Measurements from ENCODE around the gene CCNE1.
"Not testable (repeated sequence)": the region's sequence is repeated elsewhere in the genome, so short reads cannot be mapped to it uniquely, and the experiment has no call there.

CCNE1 gene

DNA sequence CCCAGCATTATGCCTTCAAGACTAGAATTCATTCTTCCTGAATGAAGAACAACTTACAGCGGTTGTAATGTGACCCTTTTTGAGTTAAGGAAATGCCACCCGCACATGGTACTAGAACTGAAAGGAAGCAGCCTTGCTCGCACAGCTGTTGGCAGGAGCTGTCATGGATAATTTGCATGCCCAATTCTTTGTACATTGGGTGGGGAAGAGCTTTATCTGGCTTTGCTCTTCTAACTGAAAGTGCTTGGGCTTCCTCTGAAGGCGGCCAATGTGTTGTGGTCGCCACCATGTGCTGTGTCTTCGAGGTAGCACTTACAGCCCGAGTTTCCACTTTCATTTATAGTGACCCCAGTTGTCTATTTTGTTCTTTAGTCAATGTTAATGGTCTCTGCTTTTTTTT is 3.4 kb downstream of the CCNE1 start:
- no peak for DNase-seq (ENCODE audit: low read depth)

DNA sequence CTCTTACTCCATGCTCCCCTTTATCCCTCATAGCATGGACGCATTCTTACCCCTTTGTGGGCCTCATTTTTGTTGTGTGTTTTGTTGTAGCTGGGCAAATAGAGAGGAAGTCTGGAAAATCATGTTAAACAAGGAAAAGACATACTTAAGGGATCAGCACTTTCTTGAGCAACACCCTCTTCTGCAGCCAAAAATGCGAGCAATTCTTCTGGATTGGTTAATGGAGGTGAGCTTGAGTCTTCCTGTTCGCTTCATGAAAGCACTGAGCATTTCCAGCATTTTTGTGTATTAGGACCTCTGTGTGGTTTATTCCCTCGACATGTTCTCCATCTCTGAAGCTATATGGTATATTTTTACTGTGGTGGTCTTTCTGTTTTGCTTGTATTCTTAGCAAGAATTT is 5.5 kb downstream of the CCNE1 start:
- DNase-seq (ENCODE audit: low read depth), result no peak

DNA sequence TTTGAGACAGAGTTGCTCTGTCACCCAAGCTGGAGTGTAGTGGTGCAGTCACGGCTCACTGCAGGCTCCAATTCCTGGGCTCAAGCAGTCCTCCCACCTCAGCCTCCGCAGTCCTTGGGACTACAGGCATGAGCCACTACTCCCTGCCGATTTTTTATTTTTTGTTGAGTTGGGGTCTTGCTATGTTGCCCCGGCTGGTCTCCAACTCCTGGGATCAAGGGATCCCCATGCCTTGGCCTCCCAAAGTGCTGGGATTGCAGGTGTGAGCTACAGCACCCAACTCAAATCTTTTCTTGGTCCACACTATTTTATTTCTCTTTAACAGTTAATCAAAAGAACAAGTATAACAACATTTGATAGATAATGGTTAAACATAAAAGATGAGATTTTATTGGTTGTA is 7.5 kb downstream of the CCNE1 start:
- DNase-seq (ENCODE audit: low read depth), result no peak

DNA sequence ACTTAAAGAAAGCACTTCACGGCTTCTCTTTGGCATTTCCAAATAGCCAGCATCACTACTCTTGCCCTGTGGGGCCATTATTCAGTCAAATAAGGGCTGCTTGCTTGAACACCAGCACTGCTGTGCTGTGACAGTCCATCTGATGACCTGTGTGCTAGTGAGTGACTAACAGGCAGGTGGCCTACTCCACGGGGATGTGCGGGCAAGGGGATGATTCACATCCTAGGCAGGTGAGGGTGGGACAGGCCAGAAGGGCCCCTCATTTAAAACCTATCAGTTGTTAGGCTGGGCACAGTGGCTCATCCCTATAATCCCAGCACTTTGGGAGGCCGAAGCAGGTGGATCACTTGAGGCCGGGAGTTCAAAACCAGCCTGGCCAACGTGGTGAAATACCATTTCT is 8.2 kb downstream of the CCNE1 start:
- DNase-seq (ENCODE audit: low read depth), result no peak

DNA sequence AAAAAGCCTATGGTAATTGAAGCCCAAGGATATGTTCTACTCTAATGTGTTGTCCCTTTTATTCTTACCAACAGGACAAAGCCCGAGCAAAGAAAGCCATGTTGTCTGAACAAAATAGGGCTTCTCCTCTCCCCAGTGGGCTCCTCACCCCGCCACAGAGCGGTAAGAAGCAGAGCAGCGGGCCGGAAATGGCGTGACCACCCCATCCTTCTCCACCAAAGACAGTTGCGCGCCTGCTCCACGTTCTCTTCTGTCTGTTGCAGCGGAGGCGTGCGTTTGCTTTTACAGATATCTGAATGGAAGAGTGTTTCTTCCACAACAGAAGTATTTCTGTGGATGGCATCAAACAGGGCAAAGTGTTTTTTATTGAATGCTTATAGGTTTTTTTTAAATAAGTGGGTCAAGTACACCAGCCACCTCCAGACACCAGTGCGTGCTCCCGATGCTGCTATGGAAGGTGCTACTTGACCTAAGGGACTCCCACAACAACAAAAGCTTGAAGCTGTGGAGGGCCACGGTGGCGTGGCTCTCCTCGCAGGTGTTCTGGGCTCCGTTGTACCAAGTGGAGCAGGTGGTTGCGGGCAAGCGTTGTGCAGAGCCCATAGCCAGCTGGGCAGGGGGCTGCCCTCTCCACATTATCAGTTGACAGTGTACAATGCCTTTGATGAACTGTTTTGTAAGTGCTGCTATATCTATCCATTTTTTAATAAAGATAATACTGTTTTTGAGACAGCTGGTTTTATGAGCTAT is 12.0 kb downstream of the CCNE1 start:
- no peak for DNase-seq (ENCODE audit: low read depth)

DNA sequence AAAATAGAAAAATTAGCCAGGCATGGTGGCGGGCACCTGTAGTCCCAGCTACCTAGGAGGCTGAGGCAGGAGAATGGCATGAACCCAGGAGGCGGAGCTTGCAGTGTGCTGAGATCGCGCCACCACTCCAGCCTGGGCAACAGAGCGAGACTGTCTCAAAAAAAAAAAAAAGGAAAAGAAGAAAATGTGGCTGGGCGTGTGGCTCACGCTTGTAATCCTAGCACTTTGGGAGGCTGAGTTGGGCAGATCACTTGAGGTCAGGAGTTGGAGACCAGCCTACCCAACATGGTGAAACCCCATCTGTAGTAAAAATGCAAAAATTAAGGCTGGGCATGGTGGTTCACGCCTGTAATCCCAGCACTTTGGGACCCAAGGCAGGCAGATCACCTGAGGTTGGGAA is 13.5 kb downstream of the CCNE1 start:
- not testable (repeated sequence) for DNase-seq (ENCODE audit: low read depth)

DNA sequence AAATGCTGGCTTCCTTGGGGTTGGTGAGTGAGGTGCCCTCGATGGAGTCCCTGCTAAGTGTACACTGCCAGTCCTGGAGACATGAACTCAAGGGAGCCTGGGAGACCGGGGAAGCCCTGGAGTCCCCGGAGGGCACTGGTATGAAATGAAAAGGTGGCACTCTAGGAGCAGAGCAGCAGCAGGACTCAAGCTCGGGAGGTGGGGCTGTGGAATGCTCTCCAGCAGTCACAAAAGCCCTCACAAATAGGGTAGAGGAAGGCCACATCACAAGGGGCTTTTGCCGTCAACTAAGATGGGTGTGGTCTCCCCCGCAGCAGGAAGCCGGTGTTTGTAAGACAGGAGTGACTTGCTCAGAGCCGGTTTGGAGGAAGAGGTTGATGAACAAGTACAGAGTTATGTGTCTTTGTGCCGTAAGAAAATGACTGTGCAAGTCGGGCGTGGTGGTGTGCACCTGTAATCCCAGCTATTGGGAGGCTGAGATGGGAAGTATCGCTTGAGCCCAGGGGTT is 19.3 kb downstream of the CCNE1 start:
- DNase-seq (ENCODE audit: low read depth), result peak; percentile 39

DNA sequence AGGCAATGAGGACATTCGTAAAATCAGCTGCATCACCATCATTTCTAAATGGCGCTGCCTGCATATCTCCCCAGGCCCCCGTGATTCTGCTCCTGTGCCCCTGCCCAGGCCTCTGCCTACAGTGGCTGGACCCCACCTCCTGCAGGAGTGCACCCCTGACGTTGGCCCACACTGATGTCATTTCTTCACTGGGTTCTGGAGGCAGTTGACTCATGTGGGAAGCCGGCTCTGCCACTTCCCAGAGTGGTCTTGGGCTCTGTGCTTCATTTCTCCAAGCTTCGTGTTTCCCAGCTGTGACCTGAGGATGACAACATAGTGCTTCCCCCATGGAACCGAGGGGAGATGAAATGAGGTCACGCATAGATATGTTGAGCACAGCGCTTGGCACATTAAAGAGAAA is 19.9 kb downstream of the CCNE1 start:
- no peak for DNase-seq (ENCODE audit: low read depth)

DNA sequence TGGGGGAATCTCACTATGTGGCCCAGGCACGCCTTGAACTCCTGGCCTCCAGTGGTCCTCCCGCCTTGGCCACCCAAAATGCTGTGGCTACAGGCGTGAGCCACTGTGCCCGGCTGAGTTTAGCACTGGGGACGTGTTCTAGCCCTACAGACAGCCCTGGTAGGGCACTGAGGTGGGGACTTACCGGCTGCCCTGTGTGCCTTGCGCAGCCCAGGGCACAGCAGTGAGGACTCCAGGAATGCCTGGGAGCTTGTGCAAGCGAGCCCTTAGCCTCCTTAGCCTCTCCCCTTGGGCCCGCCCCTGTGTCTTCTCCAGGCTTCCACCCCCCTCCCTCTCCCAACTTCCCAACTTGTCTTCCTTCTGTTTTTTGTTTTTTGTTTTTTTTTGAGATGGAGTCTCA is 21.0 kb downstream of the CCNE1 start:
- DNase-seq (ENCODE audit: low read depth), result no peak

DNA sequence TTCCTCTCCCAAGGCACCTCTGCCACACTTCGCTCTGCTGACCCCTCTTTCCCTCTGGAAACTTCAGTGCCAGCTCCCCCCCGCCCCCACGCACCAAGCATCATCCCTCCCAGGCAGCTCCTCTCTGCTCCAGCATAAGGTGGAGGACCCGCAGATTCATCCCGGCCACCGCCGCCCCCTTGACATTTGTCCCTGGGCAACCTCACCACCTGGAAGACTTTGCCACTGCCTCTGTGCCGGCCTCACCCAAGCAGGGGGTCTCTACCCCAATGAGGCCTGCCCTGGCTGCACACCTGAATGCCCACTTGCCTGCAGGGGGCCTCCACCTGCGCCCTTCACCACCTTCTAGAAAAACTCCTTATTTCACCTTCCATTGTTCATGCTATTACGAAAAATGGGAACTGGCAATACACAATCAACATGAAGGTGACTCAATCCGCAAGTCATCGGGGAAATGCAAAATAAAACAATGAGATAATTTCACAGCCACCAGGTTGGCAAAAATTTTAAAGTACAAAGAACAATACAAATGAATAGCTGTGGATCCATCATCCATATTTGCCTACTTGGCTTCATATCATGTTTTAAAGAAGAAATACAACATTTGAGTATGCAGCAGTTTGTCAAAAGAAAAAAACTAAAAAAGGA is 21.9 kb downstream of the CCNE1 start:
- DNase-seq (ENCODE audit: low read depth), result no peak

DNA sequence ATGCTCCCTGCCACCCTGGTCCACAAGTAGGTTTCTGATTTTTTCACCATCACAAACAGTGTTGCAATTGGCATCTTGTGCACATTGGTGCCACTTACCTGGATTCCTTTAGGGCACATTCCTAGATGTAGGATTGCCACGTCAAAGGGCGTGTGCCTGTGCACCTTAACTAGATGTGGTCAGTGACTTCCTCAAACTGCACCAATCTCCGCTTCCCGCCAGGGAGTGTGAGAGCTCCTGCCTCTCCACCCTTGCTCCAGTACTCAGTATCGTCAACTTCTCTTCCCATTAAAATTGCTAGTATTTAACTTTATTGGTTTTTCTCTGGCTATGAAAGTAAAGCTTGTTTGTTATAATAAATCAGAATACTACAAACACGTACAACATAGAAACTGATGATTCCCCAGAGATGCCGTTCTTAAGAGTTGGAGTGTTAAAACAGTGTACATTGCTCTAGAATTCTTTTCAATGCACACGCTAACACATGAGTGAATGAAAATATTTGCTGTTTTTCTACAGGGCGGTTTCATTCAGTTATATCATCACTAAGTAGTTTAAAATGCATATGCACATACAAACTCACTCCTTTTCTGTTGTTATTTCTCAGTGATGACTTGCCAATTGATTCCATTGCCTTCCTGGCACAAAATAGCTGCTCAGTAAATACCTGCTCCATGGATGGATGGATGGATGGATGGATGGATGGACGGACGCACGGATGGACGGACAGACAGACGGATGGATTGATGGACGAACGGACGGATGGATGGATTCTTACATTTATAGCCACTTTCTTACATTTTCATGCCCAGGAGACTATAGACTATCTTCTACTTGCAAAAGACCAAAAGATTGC is 23.4 kb downstream of the CCNE1 start:
- DNase-seq (ENCODE audit: low read depth), result no peak

DNA sequence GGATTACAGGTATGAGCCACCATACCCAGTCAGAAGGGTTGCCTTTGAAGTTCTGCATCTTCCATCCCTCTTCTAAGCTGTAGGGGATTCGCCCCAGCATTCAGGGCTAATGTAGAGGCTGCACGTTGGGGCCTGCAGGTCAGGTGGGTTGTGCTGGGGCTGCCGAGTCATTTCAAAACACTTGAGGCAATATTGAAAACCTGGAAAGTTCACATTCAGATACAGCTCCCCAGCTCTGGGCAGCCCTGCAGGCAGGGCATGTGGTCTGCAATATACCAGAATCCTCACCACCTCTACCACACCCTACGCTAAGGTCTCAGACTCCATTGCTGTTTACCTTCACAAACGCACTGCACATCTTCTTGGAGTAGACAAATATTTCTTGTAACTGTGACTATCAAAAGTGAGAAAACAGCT is 24.6 kb downstream of the CCNE1 start:
- DNase-seq (ENCODE audit: low read depth), result no peak

DNA sequence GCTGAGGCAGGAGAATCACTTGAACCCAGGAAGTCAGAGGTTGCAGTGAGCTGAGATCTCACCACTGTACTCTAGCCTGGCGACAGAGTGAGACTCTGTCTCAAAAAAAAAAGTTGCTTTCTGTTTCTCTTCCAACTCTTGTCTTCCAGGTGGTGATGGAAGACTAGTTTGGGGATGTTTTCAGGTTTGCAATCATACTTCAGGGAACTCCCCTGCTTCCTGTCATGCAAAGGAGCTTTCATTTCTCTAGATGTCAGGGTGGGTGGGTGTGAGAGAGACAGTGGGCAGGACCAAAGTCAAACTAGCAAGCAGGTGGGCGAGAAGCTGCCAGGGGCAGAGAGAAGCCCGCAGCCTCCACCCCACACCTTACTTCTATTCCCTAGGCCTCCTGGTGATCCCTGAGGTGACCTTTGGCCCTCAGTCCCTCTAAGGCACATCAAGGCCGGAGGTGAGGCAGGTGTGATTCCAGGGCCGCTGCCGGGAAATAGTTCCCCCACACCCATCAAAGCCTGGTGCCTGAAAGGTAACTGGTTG is 25.7 kb downstream of the CCNE1 start:
- DNase-seq (ENCODE audit: low read depth), result no peak

DNA sequence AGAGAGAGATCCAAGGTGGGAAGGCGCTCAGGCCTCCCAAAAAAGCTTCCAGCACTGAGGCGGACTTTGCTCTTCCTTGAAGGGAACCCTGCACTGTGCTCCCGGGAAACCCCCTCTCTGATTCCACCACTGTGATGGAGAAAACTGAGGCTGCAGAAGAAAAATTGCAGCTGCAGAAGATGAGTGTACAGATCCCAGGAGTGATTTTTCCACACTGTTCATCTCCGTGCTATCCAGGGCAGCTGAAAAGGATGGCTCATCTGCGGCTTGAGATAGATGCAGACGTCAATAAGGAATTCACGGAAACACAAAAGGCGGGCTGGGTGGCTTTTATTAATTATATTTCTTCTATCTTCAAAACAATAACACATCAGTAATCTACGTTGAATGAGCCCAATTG is 26.2 kb downstream of the CCNE1 start:
- DNase-seq (ENCODE audit: low read depth), result no peak

DNA sequence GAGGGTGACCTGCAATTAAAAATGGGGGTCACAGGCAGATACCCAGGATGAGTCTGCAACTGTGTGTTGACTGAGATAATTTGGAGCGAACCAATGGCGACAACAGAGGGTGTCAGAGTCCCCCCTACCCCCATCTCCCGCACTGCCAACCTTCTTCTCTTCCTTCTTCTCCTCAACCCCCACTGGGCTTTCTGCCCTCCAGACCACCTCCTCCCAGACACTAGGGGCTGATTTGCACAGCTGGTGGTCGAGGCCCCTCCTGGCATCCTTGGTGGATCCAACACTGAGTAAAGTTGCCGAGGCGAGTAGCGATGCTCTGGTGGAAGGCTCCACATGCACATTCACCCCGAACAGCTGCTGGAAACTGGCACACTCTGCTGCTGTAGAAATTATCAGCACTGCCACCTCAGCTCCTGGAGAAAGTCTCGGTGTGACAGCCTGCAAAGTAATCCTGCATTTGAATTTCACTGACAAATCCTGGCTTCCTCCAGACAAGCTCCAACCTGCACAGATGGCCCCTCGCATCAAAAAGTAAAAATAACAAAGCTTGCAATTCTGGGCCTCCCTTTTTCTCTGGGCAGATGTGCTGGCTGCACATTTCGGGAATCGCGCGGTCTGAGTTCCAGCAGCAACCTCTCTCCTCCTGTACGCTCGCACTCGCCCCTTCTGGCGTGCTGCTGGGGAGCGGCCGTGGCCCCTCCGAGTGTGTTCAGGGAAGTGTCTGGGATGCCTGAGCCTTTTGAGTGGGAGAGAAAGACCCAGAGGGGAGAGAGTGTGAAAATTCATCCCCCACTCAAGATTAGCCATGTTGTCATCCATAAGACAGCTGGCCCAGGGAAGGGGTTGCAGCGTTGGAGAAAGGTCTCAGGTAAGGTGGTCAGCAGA is 28.5 kb downstream of the CCNE1 start:
- no peak for DNase-seq (ENCODE audit: low read depth)

DNA sequence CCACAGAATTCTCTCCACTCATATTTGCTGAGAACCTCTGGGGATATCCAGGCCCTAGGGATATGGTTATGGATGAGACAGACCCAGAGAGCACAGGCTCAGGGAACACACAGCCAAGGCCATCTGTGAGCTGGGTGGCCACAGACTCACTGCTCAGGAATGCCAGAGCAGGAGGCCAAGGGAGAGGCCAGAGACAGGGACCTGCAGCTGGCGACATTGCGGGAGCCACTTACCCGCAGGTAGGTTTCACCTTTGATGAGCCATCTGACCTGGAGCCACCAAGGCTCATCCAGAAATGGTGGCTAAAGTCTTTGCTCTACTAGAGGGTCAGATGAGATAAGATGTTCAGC is 29.4 kb downstream of the CCNE1 start:
- DNase-seq (ENCODE audit: low read depth), result no peak

DNA sequence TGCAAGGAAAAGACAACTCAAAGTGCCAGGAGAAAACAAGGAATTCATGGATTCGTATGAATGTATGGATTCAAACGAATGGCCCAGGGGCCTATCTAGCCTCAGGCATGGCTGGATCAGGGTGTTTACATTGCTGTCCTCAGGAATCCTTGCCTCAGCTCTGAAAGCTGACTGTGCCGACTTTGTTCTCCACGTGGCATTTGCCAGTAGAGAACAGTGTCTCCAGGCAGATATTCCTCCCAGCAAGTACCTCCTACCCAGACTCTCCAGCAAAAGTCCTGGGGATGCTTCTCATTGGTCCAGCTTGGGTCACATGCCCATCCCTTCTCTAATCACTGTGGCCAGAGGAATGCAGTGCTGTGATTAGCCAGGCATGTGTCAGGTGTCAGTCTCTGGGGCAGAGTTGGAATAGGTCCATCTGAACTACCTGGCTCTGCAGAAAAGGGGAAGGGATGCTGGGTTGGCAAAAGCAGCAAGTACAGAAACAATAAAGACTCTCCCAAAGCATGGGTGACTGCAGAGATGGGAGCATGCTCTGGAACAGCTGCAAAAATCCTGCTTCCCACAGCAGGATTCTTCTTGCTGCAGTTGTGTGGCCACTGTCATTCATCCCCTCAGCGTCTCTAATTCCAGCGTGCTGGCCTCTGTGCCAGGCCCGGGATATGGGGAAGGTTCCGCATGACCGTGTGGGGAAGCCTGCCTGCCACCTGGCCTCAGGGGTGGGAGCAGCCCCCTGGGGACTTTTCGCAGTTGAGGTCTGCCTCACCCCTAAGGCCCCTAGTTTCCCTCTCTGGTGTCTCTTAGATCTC is 30.0 kb downstream of the CCNE1 start:
- no peak for DNase-seq (ENCODE audit: low read depth)

DNA sequence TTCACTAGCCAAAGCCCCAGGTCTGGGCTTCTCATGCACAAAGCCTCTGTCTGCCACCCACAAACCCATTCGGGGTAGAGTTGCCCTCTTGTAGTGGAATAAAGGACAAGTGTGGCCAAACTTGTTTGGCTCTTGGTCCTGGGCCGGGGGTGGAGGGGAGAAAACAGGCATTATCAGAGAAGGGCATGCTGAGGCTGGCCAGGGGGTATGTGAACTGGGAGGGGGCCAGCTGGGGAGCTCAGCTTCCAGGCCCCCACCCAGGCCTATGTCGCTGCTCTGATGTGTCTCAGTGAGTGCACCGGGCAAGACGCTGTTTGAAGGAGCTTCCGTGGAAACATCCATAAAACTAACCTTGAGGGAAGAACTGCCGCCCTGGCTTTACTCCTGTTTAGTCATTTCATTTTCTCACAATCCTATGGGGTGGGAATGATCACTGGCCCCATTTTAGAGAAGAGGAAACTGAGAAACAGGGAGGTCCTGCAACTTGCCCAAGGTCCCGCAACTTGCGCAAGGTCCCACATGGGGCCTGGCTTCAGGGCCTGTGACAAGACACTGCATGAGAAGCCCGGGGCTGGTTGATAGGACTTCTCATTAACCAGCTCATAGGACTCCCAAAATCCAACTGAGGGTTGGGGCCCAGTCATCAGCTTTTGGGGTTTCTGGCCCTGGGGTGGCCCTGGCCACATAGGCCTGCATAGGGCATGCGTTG is 30.8 kb downstream of the CCNE1 start:
- DNase-seq (ENCODE audit: low read depth), result no peak

DNA sequence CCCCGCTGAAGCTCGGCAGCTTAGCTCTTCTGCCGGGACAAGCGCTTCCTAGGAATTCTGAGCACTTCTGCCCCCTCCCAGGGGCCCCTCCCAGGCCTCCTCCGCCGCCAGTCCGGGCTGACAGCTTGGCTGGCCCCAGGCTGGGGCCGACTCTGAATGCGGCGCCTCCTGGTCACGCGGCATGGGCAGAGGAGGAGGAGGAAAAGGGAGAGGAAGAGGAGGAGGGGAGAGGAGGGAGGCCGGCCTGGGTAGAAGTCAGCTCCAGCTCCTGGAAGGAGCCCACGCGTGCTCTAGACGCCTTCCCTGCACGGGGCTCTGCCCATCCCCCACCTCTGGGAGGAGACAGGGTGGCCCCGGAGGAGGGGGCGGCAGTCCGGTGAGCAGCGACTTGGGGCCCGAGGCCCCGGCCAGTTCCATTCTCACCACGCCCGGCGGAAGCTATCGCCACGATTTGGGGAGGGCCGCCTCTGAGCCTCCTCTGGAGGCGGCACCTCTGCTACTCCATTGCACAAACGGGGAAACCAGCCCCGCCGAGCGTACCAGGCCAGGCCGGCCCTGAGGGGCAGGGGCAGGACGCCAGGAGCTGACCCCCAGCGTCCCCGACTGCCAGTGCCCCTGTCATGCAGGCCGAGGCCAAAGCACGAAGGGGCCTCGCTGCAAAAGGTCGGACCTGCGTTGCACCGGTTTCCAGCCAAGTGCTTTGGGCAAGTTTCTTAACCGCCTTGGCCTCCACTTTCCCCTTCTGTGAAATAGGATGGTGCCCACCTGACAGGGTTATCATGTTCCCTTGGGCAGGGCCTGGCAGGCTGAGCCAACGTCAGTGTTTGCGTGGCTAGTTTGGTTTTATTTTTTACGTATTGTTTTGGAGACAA is 31.6 kb downstream of the CCNE1 start:
- no peak for DNase-seq (ENCODE audit: low read depth)
